ENCODE data around the gene DNAL1.

DNA sequence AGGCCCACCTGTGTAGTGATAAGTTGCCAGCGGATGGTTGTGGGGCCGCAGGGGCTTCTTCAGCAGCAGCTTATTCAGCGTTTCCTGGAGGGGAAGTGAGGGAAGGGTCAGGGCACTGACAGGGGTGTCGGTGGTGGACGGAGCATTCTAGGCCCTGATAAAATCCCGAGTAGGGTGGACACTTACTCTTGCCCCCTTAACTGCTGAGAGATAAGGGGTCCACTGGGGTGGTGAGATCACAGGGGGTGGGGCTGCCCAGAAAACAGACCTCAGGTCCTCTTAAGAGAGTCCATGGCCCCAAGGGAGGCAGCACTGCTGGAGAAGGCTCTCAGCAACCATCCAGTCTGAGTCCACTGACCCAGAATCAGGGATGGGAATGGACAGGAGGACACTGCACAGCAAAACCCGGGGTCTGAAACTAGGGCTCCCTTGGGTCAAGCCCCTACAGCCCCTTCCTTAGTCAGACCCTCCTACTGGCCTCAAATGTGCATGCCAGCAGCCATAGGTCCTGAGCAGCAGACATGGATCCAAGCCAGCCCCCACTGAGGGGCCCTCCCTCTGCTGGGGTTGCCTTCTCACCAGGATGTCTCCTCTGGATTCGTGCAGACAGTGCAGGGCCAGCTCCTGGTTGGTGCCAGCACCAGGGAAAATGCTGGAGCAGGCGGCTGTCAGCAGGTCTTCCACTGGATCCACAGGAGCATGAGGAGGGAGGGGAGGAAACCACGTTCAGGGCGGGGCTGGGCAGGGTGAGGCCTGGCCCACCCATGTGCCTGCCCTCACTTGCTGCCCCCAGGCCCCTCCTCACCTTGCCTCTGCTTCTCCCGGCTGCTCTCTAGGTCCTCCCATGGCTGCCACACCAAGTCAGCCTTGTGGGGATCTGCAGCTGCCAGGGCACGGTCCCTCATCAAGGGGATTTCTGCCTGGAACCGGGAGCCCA, 81.5 kb downstream of the DNAL1 start:
- no peak for TF ChIP-seq POLR2A (IDR thresholded peaks at IDR 0.05)
- TF ChIP-seq, protein P1, sequence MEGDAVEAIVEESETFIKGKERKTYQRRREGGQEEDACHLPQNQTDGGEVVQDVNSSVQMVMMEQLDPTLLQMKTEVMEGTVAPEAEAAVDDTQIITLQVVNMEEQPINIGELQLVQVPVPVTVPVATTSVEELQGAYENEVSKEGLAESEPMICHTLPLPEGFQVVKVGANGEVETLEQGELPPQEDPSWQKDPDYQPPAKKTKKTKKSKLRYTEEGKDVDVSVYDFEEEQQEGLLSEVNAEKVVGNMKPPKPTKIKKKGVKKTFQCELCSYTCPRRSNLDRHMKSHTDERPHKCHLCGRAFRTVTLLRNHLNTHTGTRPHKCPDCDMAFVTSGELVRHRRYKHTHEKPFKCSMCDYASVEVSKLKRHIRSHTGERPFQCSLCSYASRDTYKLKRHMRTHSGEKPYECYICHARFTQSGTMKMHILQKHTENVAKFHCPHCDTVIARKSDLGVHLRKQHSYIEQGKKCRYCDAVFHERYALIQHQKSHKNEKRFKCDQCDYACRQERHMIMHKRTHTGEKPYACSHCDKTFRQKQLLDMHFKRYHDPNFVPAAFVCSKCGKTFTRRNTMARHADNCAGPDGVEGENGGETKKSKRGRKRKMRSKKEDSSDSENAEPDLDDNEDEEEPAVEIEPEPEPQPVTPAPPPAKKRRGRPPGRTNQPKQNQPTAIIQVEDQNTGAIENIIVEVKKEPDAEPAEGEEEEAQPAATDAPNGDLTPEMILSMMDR (IDR thresholded peaks at IDR 0.05), result no peak
